ENCODE results near the gene NFIX. TPM values are rescaled to one million over a fixed set of nuclear protein-coding genes. Genes with fewer than 3 reads are reported as not detected.
A peak's percentile ranks its signal among the peaks of the same experiment; 100 is the strongest.

NFIX gene
- total RNA-seq, 1 donor from 2014 or later, result 123 TPM

- intact Hi-C loops (cut with DNase I), result no loop called here
These were observed 19.6 kb downstream of the NFIX start for GRCh38 chr19:13014921-13015280.

GRCh38 chr19:13015361-13016223, 20.3 kb downstream of the NFIX start:
- intact Hi-C loops (cut with DNase I), result no loop called here
- no peak for DNase-seq (ENCODE audit: low spot score)

More at GRCh38 chr19:13014921-13015280, 19.6 kb downstream of the NFIX start:
- no peak for DNase-seq (ENCODE audit: low spot score)

- DNase-seq (ENCODE audit: low spot score), result no peak
- intact Hi-C loops (cut with DNase I), result no loop called here
These were observed 21.0 kb downstream of the NFIX start for GRCh38 chr19:13016245-13016627.

- no peak for DNase-seq (ENCODE audit: low spot score)
- intact Hi-C loops (cut with DNase I), result no loop called here
These were observed 21.5 kb downstream of the NFIX start for GRCh38 chr19:13016628-13017305.

GRCh38 chr19:13017306-13018034, 22.2 kb downstream of the NFIX start:
- intact Hi-C loops (cut with DNase I), result no loop called here

GRCh38 chr19:13018035-13018914, 23.0 kb downstream of the NFIX start:
- intact Hi-C loops (cut with DNase I), result no loop called here
- no peak for DNase-seq (ENCODE audit: low spot score)

More at GRCh38 chr19:13017306-13018034, 22.2 kb downstream of the NFIX start:
- no peak for DNase-seq (ENCODE audit: low spot score)

- intact Hi-C loops (cut with DNase I), result no loop called here
These were observed 24.1 kb downstream of the NFIX start for GRCh38 chr19:13019332-13019731.

GRCh38 chr19:13020002-13020414, 24.7 kb downstream of the NFIX start:
- DNase-seq (ENCODE audit: low spot score), result no peak
- intact Hi-C loops (cut with DNase I), result no loop called here

More at GRCh38 chr19:13019332-13019731, 24.1 kb downstream of the NFIX start:
- no peak for DNase-seq (ENCODE audit: low spot score)

GRCh38 chr19:13022111-13022858, 27.0 kb downstream of the NFIX start:
- intact Hi-C loops (cut with DNase I), result loop anchor here (1.0 kb wide), 1 partner anchor 32 kb away; no protein-coding TSS in a partner anchor
- no peak for DNase-seq (ENCODE audit: low spot score)

- peak; percentile 89 for DNase-seq (ENCODE audit: low spot score)
- intact Hi-C loops (cut with DNase I), result loop anchor here (1.0 kb wide), 1 partner anchor 31 kb away; no protein-coding TSS in a partner anchor
These were observed 27.8 kb downstream of the NFIX start for GRCh38 chr19:13022859-13023636.

- intact Hi-C loops (cut with DNase I), result no loop called here
- DNase-seq (ENCODE audit: low spot score), result no peak
These were observed 28.4 kb downstream of the NFIX start for GRCh38 chr19:13023656-13024055.

- DNase-seq (ENCODE audit: low spot score), result no peak
- intact Hi-C loops (cut with DNase I), result no loop called here
These were observed 29.1 kb downstream of the NFIX start for GRCh38 chr19:13024126-13024950.

GRCh38 chr19:13024951-13025697, 29.8 kb downstream of the NFIX start:
- intact Hi-C loops (cut with DNase I), result no loop called here

GRCh38 chr19:13025819-13026456, 30.7 kb downstream of the NFIX start:
- intact Hi-C loops (cut with DNase I), result no loop called here
- no peak for DNase-seq (ENCODE audit: low spot score)

More at GRCh38 chr19:13024951-13025697, 29.8 kb downstream of the NFIX start:
- no peak for DNase-seq (ENCODE audit: low spot score)

- no peak for DNase-seq (ENCODE audit: low spot score)
- intact Hi-C loops (cut with DNase I), result no loop called here
These were observed 31.4 kb downstream of the NFIX start for GRCh38 chr19:13026462-13027370.

Measured in cardiac septum (tissue), 1 donor.